ENCODE data around the gene CECR2.
"Not testable (repeated sequence)": the region's sequence is repeated elsewhere in the genome, so short reads cannot be mapped to it uniquely, and the experiment has no call there.

Gene CECR2

DNA sequence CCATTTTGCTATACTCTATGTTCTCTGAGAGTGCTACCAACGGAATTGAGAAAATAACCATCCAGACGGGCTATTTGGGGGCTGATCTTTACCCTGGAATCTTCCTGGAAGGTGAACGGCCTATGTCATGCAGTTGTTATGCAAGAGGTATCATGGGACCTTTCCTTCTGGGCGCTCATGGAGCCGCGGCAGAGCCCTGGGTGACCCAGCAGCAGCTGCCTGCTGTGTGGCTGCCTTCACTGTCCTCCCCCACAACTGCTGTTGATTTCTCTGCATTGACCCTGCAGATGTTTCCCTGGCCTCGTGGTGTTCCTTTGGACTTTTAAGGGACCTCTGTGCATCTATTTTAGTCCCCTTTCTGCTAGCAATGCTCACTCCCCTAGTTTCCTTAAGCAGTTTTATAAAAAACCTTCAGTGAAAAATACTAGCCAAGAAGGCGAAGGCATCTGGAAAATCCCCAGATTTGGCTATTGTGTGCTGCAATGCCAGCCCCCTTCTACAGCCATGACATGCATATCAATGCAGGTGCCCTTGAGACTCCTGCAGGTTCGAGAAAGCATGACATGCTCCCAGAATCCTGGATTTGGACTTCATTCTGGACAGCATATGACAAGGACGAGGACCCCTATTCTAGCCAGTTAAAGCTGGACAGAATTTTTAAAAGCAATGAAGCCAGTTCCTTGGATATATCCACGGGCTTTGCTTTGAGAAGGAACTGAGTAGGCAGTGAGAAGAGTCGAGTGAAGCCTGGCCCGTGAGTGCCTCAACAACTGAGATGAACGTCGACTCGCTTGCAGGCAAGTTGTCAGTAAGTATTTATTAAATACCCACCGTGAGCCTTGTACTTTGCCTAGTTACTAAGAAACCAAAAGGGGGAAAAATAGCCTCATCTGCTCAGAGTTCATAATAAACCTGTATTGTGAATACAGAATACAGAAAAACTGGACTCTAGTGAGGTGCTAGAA lies 193.9 kb downstream of the CECR2 start, which contains the start of gene SLC25A18:
SLC25A18 (plus strand) TSS at position 593 of the 965 bp plus-strand sequence. CDS start 16,447 bp downstream, outside the sequence.
- no peaks in the 10 kb centered on the region for H3K36me3 ChIP-seq (ENCODE audit: insufficient read depth, low read length)
- H3K9me3 ChIP-seq (replicated peaks; ENCODE audit: low read length) = no peaks in the 10 kb centered on the region
- H3K4me2 ChIP-seq (ENCODE audit: low read length) = peak within 1 kb of the TSS; percentile 8
- H3K4me3 ChIP-seq (ENCODE audit: low read length) = no peak within 1 kb of the TSS
- H3K9ac ChIP-seq (ENCODE audit: low read depth, low read length) = no peak within 1 kb of the TSS
- peaks cover 5% of the 10 kb centered on the region for H3K4me1 ChIP-seq (ENCODE audit: control insufficient read depth, insufficient read depth, low read length)
- H3K27me3 ChIP-seq (ENCODE audit: control insufficient read depth, insufficient read depth, low read length) = peaks cover 24% of the 10 kb centered on the region

DNA sequence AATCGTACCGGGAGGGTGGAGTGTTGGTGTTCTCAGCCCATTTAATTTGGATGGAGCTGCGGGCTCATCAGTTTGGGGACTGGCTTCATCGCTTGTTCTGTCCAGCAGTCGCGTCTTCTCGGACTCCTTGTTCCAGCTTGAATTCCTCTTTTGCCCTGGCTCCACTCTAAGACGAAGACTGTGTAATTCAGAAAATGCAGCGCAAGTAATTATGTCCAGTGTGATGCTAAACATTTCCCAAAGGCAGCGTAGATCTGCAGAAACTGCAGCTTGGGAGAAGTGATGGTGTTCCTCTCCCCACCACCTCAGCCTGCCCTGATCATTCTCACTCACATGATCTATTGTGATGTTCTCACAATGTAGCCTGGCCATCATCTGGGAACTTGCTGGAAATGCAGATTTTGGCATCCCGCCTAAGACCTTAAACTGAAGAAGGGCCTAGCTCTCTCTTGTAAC lies 194.7 kb downstream of the CECR2 start:
- Histone ChIP-seq H3K36me3 (ENCODE audit: insufficient read depth, low read length) (no peaks in the 10 kb centered on the region), H3K4me2 (ENCODE audit: low read length) (peak overlapping the region; percentile 8), H3K9me3 (replicated peaks; ENCODE audit: low read length) (no peaks in the 10 kb centered on the region), H3K27me3 (ENCODE audit: control insufficient read depth, insufficient read depth, low read length) (peaks cover 24% of the 10 kb centered on the region), H3K4me3 (ENCODE audit: low read length) (no peak overlapping the region), H3K4me1 (ENCODE audit: control insufficient read depth, insufficient read depth, low read length) (peaks cover 5% of the 10 kb centered on the region), H3K9ac (ENCODE audit: low read depth, low read length) (no peak overlapping the region)

DNA sequence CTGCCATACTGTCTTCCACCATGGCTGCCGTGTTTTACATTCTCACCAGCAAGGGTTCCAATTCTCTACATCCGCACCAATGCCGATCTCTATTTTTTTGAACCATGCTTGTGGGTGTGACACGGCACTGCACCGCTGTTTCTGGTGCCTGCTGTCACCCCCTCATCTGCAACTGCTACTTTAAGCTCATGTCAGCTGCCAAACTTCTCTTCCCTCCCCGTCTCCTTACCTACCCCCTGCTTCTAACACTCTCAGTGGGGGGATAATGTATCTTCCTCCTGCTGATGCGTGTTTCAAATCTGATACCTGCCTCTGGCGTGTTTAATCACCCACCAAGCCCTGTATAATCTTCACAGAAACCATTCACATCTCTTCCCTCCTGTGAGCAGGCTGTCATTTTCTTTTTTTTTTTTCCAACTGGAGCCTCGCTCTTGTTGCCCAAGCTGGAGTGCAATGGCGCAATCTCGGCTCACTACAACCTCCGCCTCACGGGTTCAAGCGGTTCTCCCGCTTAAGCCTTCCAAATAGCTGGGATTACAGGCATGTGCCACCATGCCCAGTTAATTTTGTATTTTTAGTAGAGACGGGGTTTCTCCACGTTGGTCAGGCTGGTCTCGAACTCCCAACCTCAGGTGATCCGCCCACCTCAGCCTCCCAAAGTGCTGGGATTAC lies 196.9 kb downstream of the CECR2 start:
- not testable (repeated sequence) for H3K9me3 ChIP-seq (replicated peaks; ENCODE audit: low read length); H3K4me2 ChIP-seq (ENCODE audit: low read length); H3K9ac ChIP-seq (ENCODE audit: low read depth, low read length); H3K36me3 ChIP-seq (ENCODE audit: insufficient read depth, low read length); H3K4me3 ChIP-seq (ENCODE audit: low read length)
- Histone ChIP-seq H3K4me1 (ENCODE audit: control insufficient read depth, insufficient read depth, low read length) (peaks cover 21% of the 10 kb centered on the region), H3K27me3 (ENCODE audit: control insufficient read depth, insufficient read depth, low read length) (peaks cover 24% of the 10 kb centered on the region)

DNA sequence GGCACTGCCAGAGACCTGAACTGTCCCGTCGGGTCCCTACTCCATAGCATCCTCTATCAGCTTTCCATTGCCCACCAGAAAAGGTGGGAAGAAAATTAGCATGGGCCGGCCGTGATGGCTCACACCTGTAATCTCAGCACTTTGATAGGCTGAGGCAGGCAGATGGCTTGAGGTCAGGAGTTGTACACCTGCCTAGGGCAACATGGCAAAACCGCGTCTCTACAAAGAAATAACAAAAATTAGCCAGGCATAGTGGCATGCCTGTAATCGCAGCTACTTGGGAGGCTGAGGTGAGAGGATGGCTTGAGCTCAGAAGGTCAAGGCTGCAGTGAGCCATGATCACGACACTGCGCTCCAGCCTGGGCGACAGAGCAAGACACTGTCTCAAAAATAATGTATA lies 197.5 kb downstream of the CECR2 start:
- no peak overlapping the region for H3K4me3 ChIP-seq (ENCODE audit: low read length)
- H3K4me1 ChIP-seq (ENCODE audit: control insufficient read depth, insufficient read depth, low read length) = peaks cover 26% of the 10 kb centered on the region
- no peaks in the 10 kb centered on the region for H3K9me3 ChIP-seq (replicated peaks; ENCODE audit: low read length)
- H3K4me2 ChIP-seq (ENCODE audit: low read length) = no peak overlapping the region
- peaks cover 24% of the 10 kb centered on the region for H3K27me3 ChIP-seq (ENCODE audit: control insufficient read depth, insufficient read depth, low read length)
- H3K36me3 ChIP-seq (ENCODE audit: insufficient read depth, low read length) = no peaks in the 10 kb centered on the region
- no peak overlapping the region for H3K9ac ChIP-seq (ENCODE audit: low read depth, low read length)

DNA sequence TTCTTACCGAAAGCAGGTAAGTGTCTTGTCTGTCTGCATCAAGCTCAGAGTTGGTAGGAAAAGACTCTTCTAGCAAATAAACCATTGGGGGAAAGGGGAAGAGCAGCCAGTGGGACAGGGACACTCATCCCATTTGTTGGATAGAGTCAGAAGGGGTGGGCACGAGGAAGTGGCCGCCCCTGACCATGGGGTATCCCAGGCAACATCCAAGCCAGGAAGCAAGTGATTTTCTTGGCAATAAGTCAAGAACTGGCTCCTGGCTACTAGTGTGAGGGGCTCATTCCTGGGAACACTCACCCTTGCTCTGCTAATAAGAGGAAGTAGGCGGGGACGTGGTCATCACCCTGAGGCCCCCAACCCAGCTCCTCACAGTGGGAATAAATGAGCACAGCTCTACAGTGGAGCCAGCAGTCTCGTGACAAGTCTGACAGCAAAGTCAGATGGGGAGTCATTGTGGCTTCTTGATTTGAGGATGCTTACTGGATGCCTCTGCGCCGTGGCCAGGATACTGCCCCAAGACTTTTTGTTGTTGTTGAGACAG lies 200.8 kb downstream of the CECR2 start:
- H3K4me3 ChIP-seq (ENCODE audit: low read length) = no peak overlapping the region
- H3K9me3 ChIP-seq (replicated peaks; ENCODE audit: low read length) = no peaks in the 10 kb centered on the region
- peaks cover 3% of the 10 kb centered on the region for H3K27me3 ChIP-seq (ENCODE audit: control insufficient read depth, insufficient read depth, low read length)

DNA sequence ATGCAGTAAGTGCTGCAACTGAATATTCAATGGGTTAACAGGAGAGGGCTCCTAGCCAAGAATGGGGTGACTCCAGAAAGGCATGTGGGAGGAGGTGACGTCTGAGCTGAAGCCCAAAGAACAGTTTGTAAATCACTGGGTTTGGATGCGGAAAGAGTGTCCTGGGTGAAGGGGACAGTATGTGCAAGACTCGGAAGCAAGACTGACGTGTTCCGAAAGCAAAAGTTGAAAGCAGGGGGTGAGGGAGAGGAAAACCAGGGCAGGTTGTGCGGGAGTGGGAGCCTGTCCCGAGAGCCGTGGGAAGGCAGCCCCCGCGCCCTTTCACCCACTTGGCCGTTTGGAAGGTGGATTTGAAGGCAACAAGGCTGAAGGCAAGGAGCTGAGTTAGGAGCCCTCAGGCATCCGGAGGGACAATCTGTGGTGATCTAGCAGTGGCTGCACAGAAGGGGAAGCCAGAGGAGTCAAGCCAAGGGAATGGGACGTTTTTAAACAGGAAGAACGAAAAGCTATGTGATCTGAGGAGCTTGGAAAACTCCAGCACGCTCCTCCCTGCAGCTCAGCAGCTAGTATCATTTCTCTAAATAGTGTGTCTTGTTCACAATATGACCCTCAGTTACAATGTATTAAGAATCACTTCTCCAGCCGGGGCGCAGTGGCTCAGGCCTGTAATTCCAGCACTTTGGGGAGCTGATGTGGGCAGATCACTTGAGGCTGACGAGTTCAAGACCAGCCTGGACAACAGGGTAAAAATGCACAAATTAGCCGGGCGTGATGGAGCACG lies 201.8 kb downstream of the CECR2 start:
- Histone ChIP-seq H3K9ac (ENCODE audit: low read depth, low read length) (peak overlapping the region; percentile 68), H3K36me3 (ENCODE audit: insufficient read depth, low read length) (no peaks in the 10 kb centered on the region), H3K9me3 (replicated peaks; ENCODE audit: low read length) (no peaks in the 10 kb centered on the region), H3K27me3 (ENCODE audit: control insufficient read depth, insufficient read depth, low read length) (peaks cover 3% of the 10 kb centered on the region), H3K4me3 (ENCODE audit: low read length) (peak overlapping the region; percentile 65), H3K4me2 (ENCODE audit: low read length) (peak overlapping the region; percentile 90), H3K4me1 (ENCODE audit: control insufficient read depth, insufficient read depth, low read length) (peaks cover 24% of the 10 kb centered on the region)

More for the DNA sequence above, 200.8 kb downstream of the CECR2 start:
- Histone ChIP-seq H3K36me3 (ENCODE audit: insufficient read depth, low read length) (no peaks in the 10 kb centered on the region), H3K4me2 (ENCODE audit: low read length) (peak overlapping the region; percentile 23), H3K4me1 (ENCODE audit: control insufficient read depth, insufficient read depth, low read length) (peaks cover 21% of the 10 kb centered on the region), H3K9ac (ENCODE audit: low read depth, low read length) (peak overlapping the region; percentile 68)

DNA sequence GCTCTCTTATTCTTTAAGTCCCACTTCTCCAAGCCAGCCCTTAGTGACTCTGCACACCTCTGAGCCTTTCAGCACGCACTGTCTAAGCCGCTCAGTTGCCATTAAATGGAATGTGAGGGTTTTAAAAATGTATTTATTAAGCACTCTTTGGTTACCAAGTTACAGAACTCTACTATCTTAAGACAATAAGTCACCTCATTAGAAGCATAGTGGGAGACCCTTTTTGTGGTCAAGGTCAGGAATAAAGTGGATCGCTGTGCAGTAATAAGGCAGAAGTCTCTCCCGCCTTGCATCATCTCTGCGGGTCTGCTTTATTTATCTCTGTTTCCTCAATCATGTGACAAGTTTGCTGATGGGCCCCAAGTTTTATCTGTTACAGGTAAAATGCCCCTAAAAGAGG lies 205.9 kb downstream of the CECR2 start:
- Histone ChIP-seq H3K4me1 (ENCODE audit: control insufficient read depth, insufficient read depth, low read length) (peaks cover 27% of the 10 kb centered on the region), H3K9me3 (replicated peaks; ENCODE audit: low read length) (no peaks in the 10 kb centered on the region)

GRCh38 chr22:17575681-17576080 lies 206.4 kb downstream of the CECR2 start:
- peaks cover 21% of the 10 kb centered on the region for H3K4me1 ChIP-seq (ENCODE audit: control insufficient read depth, insufficient read depth, low read length)
- H3K4me3 ChIP-seq (ENCODE audit: low read length) = no peak overlapping the region
- no peaks in the 10 kb centered on the region for H3K36me3 ChIP-seq (ENCODE audit: insufficient read depth, low read length)
- H3K9ac ChIP-seq (ENCODE audit: low read depth, low read length) = no peak overlapping the region
- H3K4me2 ChIP-seq (ENCODE audit: low read length) = no peak overlapping the region
- H3K9me3 ChIP-seq (replicated peaks; ENCODE audit: low read length) = no peaks in the 10 kb centered on the region
- H3K27me3 ChIP-seq (ENCODE audit: control insufficient read depth, insufficient read depth, low read length) = no peaks in the 10 kb centered on the region

More for the DNA sequence above, 205.9 kb downstream of the CECR2 start:
- H3K4me3 ChIP-seq (ENCODE audit: low read length) = no peak overlapping the region
- no peak overlapping the region for H3K4me2 ChIP-seq (ENCODE audit: low read length)
- no peaks in the 10 kb centered on the region for H3K27me3 ChIP-seq (ENCODE audit: control insufficient read depth, insufficient read depth, low read length)
- H3K36me3 ChIP-seq (ENCODE audit: insufficient read depth, low read length) = no peaks in the 10 kb centered on the region
- no peak overlapping the region for H3K9ac ChIP-seq (ENCODE audit: low read depth, low read length)

- Histone ChIP-seq H3K4me2 (ENCODE audit: low read length) (peak overlapping the region; percentile 34), H3K36me3 (ENCODE audit: insufficient read depth, low read length) (no peaks in the 10 kb centered on the region), H3K27me3 (ENCODE audit: control insufficient read depth, insufficient read depth, low read length) (no peaks in the 10 kb centered on the region), H3K4me1 (ENCODE audit: control insufficient read depth, insufficient read depth, low read length) (peaks cover 14% of the 10 kb centered on the region), H3K9me3 (replicated peaks; ENCODE audit: low read length) (no peaks in the 10 kb centered on the region), H3K4me3 (ENCODE audit: low read length) (no peak overlapping the region), H3K9ac (ENCODE audit: low read depth, low read length) (no peak overlapping the region)
Measured at GRCh38 chr22:17576470-17576869, 207.2 kb downstream of the CECR2 start.

DNA sequence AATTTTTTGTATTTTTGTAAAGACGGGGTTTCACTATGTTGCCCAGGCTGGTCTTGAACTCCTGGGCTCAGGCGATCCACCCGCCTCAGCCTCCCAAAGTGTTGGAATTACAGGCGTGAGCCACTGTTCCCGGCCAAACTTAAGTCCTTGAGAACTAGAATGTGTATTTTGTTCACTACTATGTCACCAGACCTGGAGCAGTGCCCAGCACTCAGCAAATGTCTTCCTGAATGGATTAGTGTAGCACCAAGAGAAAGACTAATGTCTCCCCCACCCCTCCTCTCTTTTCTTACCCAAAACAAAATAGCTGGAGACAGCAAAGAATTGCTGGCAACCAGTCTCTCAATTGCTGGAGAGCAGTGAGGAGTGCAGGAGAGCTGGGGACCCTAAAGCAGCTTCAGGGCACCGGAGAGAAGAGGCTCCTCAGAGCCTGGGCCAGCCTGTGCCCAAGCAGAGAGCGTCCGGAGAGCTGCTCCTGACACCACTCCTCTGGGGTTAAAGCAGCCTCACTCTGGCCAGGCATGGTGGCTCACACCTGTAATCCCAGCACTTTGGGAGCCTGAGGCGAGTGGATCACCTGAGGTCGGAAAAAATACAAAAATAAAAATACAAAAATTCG lies 209.0 kb downstream of the CECR2 start:
- Histone ChIP-seq H3K4me2 (ENCODE audit: low read length) (no peak overlapping the region), H3K4me1 (ENCODE audit: control insufficient read depth, insufficient read depth, low read length) (peaks cover 12% of the 10 kb centered on the region), H3K4me3 (ENCODE audit: low read length) (no peak overlapping the region), H3K36me3 (ENCODE audit: insufficient read depth, low read length) (no peaks in the 10 kb centered on the region), H3K27me3 (ENCODE audit: control insufficient read depth, insufficient read depth, low read length) (no peaks in the 10 kb centered on the region), H3K9ac (ENCODE audit: low read depth, low read length) (no peak overlapping the region), H3K9me3 (replicated peaks; ENCODE audit: low read length) (no peaks in the 10 kb centered on the region)
